Stimulated activated CD8-positive, alpha-beta memory T cell treated with anti-CD3 and anti-CD28 coated beads, Interleukin-2, amount 100 ng/mL, for 1 hour (primary cell): ENCODE measurements around the gene GPN1.
"Not testable (repeated sequence)": the region's sequence is repeated elsewhere in the genome, so short reads cannot be mapped to it uniquely, and the experiment has no call there.

Source experiments
- DNase-seq, 2 donors: peaks; one replicate each; pipeline ENCODE4 v3.0.0-alpha.2; 2020; ENCODE audit warnings: low read depth in 2 of 2

The GPN1 gene

GRCh38 chr2:27627963-27628766, 685 bp upstream of the GPN1 start:
- DNase-seq, result no peak

- not testable (repeated sequence) for DNase-seq
Measured at GRCh38 chr2:27630257-27630656, 1.4 kb downstream of the GPN1 start.

DNA sequence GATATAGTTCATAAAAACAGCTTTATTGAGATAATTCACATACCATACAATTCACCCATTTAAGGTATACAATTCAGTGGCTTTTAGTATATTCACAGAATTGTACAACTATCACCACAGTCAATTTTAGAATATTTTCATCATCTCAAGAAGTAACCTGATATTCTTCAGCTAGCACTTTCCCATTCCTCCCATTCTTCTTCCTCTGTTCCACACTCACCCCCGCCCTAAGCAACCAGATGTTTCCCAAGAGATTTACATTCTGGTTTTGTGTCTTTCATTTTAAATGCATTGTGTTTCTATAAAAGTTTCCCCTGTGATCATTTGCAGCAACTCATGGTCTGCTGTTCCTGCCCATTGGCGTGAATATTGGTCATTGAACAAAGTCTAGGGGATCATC, 5.4 kb downstream of the GPN1 start:
- DNase-seq, result no peak

DNA sequence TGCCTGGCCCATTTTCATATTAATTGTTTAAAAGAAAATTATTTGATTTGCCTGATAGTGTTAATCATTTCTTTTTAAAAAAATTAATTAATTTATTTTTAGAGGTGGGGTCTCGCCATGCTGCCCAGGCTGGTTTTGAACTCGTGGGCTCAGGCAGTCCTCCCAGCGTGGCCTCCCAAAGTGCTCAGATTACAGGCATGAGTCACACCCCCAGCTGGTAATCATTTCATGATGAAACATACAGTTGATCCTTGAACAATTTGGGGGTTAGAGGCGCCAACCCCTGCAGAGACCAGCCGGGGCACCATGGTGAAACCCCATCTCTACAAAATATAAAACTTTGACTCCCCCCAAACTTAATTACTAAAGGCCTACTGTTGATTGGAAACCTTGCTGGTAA, 7.9 kb downstream of the GPN1 start:
- no peak for DNase-seq

- DNase-seq, result no peak
Measured at GRCh38 chr2:27638037-27638637, 9.3 kb downstream of the GPN1 start.

GRCh38 chr2:27638709-27639108, 9.9 kb downstream of the GPN1 start:
- DNase-seq, result no peak

- no peak for DNase-seq
Measured at GRCh38 chr2:27640722-27641245, 11.9 kb downstream of the GPN1 start.

DNA sequence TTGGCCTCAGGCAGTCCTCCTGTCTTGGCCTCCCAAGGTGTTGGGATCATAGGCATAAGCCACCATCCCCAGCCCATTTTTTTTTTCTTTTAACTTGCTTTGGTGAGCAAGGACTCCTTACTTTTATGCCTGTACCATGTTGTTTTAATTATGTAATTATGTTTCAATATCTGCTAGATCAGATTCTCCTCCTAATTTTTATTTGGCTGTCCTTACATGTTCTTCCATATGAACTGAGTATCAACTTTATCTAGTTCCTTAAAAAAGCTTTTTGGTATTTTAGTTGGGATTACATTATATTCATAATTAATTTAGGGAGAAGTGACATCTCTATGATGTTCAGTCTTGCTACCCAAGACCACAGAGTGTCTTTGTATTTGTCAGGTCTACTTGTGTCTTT, 16.3 kb downstream of the GPN1 start:
- no peak for DNase-seq

- DNase-seq, result no peak
Measured at GRCh38 chr2:27647289-27647688, 18.4 kb downstream of the GPN1 start.

- no peak for DNase-seq
Measured at GRCh38 chr2:27647737-27648136, 18.9 kb downstream of the GPN1 start.

GRCh38 chr2:27651056-27651455, 22.2 kb downstream of the GPN1 start:
- DNase-seq, result no peak

GRCh38 chr2:27652341-27652740, 23.5 kb downstream of the GPN1 start:
- no peak for DNase-seq

GRCh38 chr2:27652790-27653189, 23.9 kb downstream of the GPN1 start:
- no peak for DNase-seq

DNA sequence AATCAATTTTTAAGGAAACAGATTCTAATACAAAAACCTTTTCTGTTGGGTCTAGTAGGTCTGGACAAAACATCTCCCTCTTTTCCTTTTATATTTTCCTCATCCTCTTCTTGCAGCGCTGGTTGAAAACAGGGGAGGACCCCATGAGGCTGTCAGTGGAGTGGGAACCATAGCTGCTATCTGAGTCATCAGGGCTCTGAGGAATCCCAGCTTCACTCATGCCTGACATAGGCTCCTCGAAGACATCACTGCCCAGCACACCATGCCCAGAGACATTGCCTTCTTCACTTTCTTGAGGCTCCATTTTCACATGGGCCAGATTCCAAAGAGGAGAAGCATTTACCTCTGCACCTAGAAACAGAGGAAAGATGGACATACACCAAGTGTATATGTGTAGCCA, 24.5 kb downstream of the GPN1 start:
- DNase-seq, result no peak

- no peak for DNase-seq
Measured at GRCh38 chr2:27655155-27655951, 26.5 kb downstream of the GPN1 start.

GRCh38 chr2:27661371-27661770, 32.5 kb downstream of the GPN1 start:
- DNase-seq, result no peak

GRCh38 chr2:27663285-27664153, 34.7 kb downstream of the GPN1 start, which contains the start of the genes SLC4A1AP and SUPT7L:
Gene SLC4A1AP (plus strand): TSS chr2:27663889. CDS start chr2:27663915, 26 bp downstream.
Gene SUPT7L (minus strand): TSS chr2:27663614. CDS start chr2:27662192, 1,422 bp downstream.
- DNase-seq, result peak; percentile 50 to 52

DNA sequence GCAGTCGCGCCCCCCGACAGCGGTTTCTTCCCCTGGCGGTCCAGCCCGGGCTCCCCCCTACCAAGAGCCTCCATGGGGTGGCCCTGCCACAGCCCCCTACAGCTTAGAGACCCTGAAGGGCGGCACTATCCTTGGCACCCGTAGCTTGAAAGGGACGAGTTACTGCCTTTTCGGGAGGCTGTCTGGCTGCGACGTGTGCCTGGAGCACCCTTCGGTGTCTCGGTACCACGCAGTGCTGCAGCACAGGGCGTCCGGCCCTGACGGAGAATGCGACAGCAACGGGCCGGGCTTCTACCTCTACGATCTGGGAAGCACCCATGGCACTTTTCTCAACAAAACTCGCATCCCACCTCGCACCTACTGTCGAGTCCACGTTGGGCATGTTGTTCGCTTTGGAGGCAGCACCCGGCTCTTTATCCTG, 35.3 kb downstream of the GPN1 start:
- no peak for DNase-seq

DNA sequence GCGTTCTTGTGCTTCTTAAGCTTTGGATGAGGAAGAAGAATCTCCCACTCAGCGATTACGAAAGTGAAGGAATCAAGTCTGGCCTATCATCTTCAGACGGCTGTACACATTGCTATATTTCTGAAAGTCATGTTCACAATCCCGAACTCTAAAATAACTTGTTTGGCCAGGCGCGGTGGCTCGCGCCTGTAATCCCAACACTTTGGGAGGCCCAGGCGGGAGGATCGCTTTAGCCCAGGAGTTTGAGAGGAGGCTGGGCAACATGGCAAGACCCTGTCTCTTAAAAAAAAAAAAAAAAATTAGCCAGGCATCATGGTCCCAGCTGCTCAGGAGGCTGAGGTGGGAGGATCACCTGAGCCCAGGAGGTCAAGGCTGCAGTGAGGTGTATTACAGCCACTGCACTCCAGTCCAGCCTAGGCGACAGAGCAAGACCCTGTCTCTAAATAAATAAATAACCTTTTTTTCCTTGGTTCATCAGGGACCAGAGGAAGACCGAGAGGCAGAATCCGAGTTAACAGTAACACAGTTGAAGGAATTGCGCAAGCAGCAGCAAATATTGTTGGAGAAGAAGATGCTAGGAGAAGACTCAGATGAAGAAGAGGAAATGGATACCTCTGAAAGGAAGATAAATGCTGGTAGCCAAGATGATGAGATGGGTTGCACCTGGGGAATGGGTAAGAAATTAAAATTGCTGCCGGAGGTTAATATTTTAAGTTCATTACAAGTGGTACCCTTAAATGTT, 35.9 kb downstream of the GPN1 start:
- DNase-seq, result no peak

- DNase-seq, result no peak
Measured at GRCh38 chr2:27667446-27667845, 38.6 kb downstream of the GPN1 start.

DNA sequence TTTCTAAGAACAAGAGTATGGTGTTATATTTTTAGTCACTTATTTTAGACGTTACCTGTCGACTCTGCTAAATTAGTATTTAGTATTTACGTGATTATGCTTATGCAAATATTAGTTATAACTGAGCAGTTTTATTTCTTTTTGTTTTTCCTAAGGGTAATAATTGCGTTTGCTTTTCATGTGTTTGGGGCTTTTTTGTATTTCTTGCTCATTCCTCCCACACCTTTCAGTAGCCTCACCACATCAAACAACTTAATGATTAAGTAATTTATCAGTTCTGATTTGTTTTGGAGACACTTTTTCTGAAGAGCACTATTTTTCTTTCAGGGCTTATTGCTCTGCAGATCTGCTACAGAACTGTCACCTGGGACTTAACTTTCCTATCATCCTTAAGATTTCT, 42.4 kb downstream of the GPN1 start:
- DNase-seq, result no peak
